ENCODE measurements around the gene CACNA1I. TPM values are rescaled to one million over a fixed set of nuclear protein-coding genes. Genes with fewer than 3 reads are reported as not detected.

Gene CACNA1I
- total and polyA plus RNA-seq, 2 donors (not counting 1 experiment from before 2014, with no cell fraction given): 0.07 to 0.25 TPM

DNA sequence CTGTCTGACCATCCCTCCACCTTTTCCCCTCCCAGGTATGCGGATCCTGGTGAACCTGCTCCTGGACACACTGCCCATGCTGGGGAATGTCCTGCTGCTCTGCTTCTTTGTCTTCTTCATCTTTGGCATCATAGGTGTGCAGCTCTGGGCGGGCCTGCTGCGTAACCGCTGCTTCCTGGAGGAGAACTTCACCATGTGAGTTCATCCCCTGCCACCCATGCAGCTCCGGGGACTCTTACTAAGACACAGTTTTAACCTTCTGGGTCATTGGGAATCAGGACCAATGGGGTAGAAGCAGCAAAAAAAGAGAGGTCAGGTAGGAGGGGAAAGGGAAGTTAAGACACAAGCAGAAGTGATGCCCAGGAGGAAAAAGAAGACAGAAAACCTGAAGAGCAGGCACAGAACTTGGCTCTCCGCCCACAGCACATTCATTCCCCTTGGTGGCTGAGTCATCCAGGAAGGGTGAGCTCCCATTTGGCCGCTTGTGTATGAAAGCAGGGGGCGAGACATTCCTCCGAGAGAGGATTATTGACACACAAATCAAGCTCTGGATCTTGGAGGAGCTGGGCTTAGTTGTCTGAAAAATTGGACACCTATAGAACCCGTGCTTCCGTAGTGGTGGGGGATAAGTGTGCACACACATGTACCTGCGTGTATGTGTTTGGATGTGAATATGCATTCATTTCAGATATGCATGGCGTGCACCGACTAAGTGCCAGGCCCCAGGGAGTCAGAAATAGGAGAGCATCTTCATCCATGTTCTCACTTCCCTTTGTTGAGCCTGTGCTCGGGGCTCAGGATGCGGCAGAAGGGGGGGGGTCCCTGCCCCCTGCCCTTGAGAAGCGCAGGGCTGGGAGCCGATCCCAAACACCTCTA lies 64.2 kb downstream of the CACNA1I start:
- no peaks in the 10 kb centered on the region for H3K9me3 Mint-ChIP-seq (ENCODE audit: insufficient read depth)
- no peak overlapping the region for H3K27ac ChIP-seq (ENCODE audit: low read length in 2 of 2)
- H3K27ac Mint-ChIP-seq: no peak overlapping the region
- H3K27me3 Mint-ChIP-seq: peaks cover 28% of the 10 kb centered on the region
- WGBS (ENCODE audit: insufficient coverage): 71% methylated on average over 12 of the region's 18 CpGs
- H3K9ac ChIP-seq (ENCODE audit: low read length): no peak overlapping the region
- H3K9me3 ChIP-seq (ENCODE audit: control extremely low read depth in 1 of 3, control insufficient read depth in 2 of 3, insufficient read depth in 1 of 3, low read length in 2 of 3): peaks cover 0 to under 1% (median under 1%) of the 10 kb centered on the region in 3 donors
- H3K79me2 ChIP-seq (ENCODE audit: control insufficient read depth, insufficient read depth, low read length): no peaks in the 10 kb centered on the region
- H3K27me3 ChIP-seq (replicated peaks in 1 of 4; ENCODE audit: control extremely low read depth in 1 of 4, control insufficient read depth in 3 of 4, insufficient read depth in 4 of 4, low read length in 3 of 4): no peaks in the 10 kb centered on the region
- ATAC-seq (ENCODE audit: low read depth): no peak
- no peak overlapping the region for H3K4me3 Mint-ChIP-seq
- intact Hi-C loops (cut with micrococcal nuclease): no loop called here
- H3K4me1 ChIP-seq (ENCODE audit: control insufficient read depth in 2 of 2, insufficient read depth in 2 of 2, low read length in 2 of 2): no peaks in the 10 kb centered on the region
- H3K4me3 ChIP-seq (ENCODE audit: control extremely low read depth in 1 of 5, extremely low read depth in 1 of 5, insufficient read depth in 1 of 5, low read depth in 2 of 5, low read length in 4 of 5): no peak overlapping the region
- POLR2A ChIA-PET: interaction anchor here (0.6 kb wide), 1 partner anchor 237 kb away, joined by 6 read pairs; no protein-coding TSS in a partner anchor
- H3K4me1 Mint-ChIP-seq: no peaks in the 10 kb centered on the region
- H3K4me2 ChIP-seq (replicated peaks; ENCODE audit: low read depth, low read length, poor library complexity, severe bottlenecking): no peak overlapping the region
- no peaks in the 10 kb centered on the region for H3K36me3 ChIP-seq (replicated peaks in 1 of 2; ENCODE audit: control extremely low read depth in 1 of 2, control insufficient read depth in 1 of 2, extremely low read depth in 1 of 2, insufficient read depth in 2 of 2, low read length in 1 of 2)
- no peaks in the 10 kb centered on the region for H4K20me1 ChIP-seq (ENCODE audit: control insufficient read depth, insufficient read depth, low read length, poor library complexity, severe bottlenecking)
- TF ChIP-seq, protein P1, sequence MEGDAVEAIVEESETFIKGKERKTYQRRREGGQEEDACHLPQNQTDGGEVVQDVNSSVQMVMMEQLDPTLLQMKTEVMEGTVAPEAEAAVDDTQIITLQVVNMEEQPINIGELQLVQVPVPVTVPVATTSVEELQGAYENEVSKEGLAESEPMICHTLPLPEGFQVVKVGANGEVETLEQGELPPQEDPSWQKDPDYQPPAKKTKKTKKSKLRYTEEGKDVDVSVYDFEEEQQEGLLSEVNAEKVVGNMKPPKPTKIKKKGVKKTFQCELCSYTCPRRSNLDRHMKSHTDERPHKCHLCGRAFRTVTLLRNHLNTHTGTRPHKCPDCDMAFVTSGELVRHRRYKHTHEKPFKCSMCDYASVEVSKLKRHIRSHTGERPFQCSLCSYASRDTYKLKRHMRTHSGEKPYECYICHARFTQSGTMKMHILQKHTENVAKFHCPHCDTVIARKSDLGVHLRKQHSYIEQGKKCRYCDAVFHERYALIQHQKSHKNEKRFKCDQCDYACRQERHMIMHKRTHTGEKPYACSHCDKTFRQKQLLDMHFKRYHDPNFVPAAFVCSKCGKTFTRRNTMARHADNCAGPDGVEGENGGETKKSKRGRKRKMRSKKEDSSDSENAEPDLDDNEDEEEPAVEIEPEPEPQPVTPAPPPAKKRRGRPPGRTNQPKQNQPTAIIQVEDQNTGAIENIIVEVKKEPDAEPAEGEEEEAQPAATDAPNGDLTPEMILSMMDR (IDR thresholded peaks at IDR 0.05): no peak
- TF ChIP-seq EZH2 (IDR thresholded peaks at IDR 0.05; ENCODE audit: borderline replicate concordance, insufficient read depth, low read depth, low read length, poor library complexity, severe bottlenecking): no peak
- CTCF ChIA-PET: interaction anchor here (0.8 kb wide), 1 partner anchor 368 kb away, joined by 4 read pairs; no protein-coding TSS in a partner anchor
- no peak overlapping the region for H2AFZ ChIP-seq (ENCODE audit: insufficient read depth, low read depth, low read length, poor library complexity, severe bottlenecking)
- no peak for DNase-seq

GRCh38 chr22:39635719-39636118 lies 65.2 kb downstream of the CACNA1I start:
- H3K27ac ChIP-seq (ENCODE audit: low read length in 2 of 2): no peak overlapping the region
- Mint-ChIP-seq H3K27ac (no peak overlapping the region), H3K9me3 (ENCODE audit: insufficient read depth) (no peaks in the 10 kb centered on the region), H3K27me3 (peaks cover 20% of the 10 kb centered on the region), H3K4me1 (no peaks in the 10 kb centered on the region), H3K4me3 (no peak overlapping the region)
- TF ChIP-seq EZH2 (IDR thresholded peaks at IDR 0.05; ENCODE audit: borderline replicate concordance, insufficient read depth, low read depth, low read length, poor library complexity, severe bottlenecking): no peak
- TF ChIP-seq, protein P1 (IDR thresholded peaks at IDR 0.05): no peak
- H3K4me2 ChIP-seq (replicated peaks; ENCODE audit: low read depth, low read length, poor library complexity, severe bottlenecking): no peak overlapping the region
- H3K36me3 ChIP-seq (replicated peaks in 1 of 2; ENCODE audit: control extremely low read depth in 1 of 2, control insufficient read depth in 1 of 2, extremely low read depth in 1 of 2, insufficient read depth in 2 of 2, low read length in 1 of 2): no peaks in the 10 kb centered on the region
- ATAC-seq (ENCODE audit: low read depth): no peak
- no peak overlapping the region for H2AFZ ChIP-seq (ENCODE audit: insufficient read depth, low read depth, low read length, poor library complexity, severe bottlenecking)
- H3K4me1 ChIP-seq (ENCODE audit: control insufficient read depth in 2 of 2, insufficient read depth in 2 of 2, low read length in 2 of 2): no peaks in the 10 kb centered on the region
- no peaks in the 10 kb centered on the region for H4K20me1 ChIP-seq (ENCODE audit: control insufficient read depth, insufficient read depth, low read length, poor library complexity, severe bottlenecking)
- no peaks in the 10 kb centered on the region for H3K79me2 ChIP-seq (ENCODE audit: control insufficient read depth, insufficient read depth, low read length)
- intact Hi-C loops (cut with micrococcal nuclease): no loop called here
- no peak for DNase-seq
- peaks cover 0 to 3% (median 0%) of the 10 kb centered on the region in 4 experiments for H3K27me3 ChIP-seq (replicated peaks in 1 of 4; ENCODE audit: control extremely low read depth in 1 of 4, control insufficient read depth in 3 of 4, insufficient read depth in 4 of 4, low read length in 3 of 4)
- H3K9me3 ChIP-seq (ENCODE audit: control extremely low read depth in 1 of 3, control insufficient read depth in 2 of 3, insufficient read depth in 1 of 3, low read length in 2 of 3): peaks cover 0 to 10% (median 2%) of the 10 kb centered on the region in 3 donors
- H3K4me3 ChIP-seq (ENCODE audit: control extremely low read depth in 1 of 5, extremely low read depth in 1 of 5, insufficient read depth in 1 of 5, low read depth in 2 of 5, low read length in 4 of 5): no peak overlapping the region
- ChIA-PET POLR2A (no interaction called here), CTCF (interaction anchor here (0.6 kb wide), 1 partner anchor 307 kb away, joined by 3 read pairs; no protein-coding TSS in a partner anchor)
- no peak overlapping the region for H3K9ac ChIP-seq (ENCODE audit: low read length)
- WGBS (ENCODE audit: insufficient coverage): 72% methylated on average over 6 of the region's 6 CpGs

Data from B cell (primary cell).